HFFc6 (cell line): ENCODE results near the gene RAB11FIP3. TPM values are rescaled to one million over a fixed set of nuclear protein-coding genes. Genes with fewer than 3 reads are reported as not detected.

Source experiments
- DNase-seq: peaks from one replicate; pipeline ENCODE4 v3.0.0-alpha.2; 2018
- H3K27ac Mint-ChIP-seq: 2 replicates; pipeline ENCODE4 v1.8.0; 2020; ENCODE audit warnings: mild to moderate bottlenecking, mixed read lengths
- H3K27me3 Mint-ChIP-seq: 2 replicates; pipeline ENCODE4 v1.8.0; 2021; ENCODE audit warnings: mild to moderate bottlenecking, moderate library complexity, mixed read lengths; ENCODE audit not compliant: insufficient read depth
- H3K36me3 Mint-ChIP-seq: 2 replicates; pipeline ENCODE4 v1.8.0; 2021; ENCODE audit warnings: low read depth, mixed read lengths
- H3K4me1 Mint-ChIP-seq: 2 replicates; pipeline ENCODE4 v1.8.0; 2020; ENCODE audit warnings: low read depth, mixed read lengths
- H3K4me3 Mint-ChIP-seq: 2 replicates; pipeline ENCODE4 v1.8.0; 2020; ENCODE audit warnings: mild to moderate bottlenecking, moderate library complexity, mixed read lengths
- H3K9me3 Mint-ChIP-seq: 2 replicates; pipeline ENCODE4 v1.8.0; 2020; ENCODE audit warnings: mild to moderate bottlenecking, mixed read lengths
- CTCF ChIP-seq: fragments of 200-600 bp; sonication (generic); IDR thresholded peaks from 2 replicates; pipeline ENCODE4 v1.5.0; 2021; ENCODE audit warnings: antibody characterized with exemption, mild to moderate bottlenecking
- total RNA-seq, 6 experiments: library from RNA; stranded (reverse); fragmentation: NEBNext Ultra II Directional; extraction: Animal tissue kit (Norgen Biotek cat#: 25700); gene quantifications; 2 replicates in 1 of 6; 3 replicates in 5 of 6; pipeline ENCODE4 v1.2.3, GENCODE V29; 2021

RAB11FIP3 gene
- total RNA-seq, 6 experiments from 2014 or later, result 30.3 to 36.9 (median 33.9) TPM

- no peak for DNase-seq
- TF ChIP-seq CTCF, result no peak
- H3K4me3 Mint-ChIP-seq, result no peak overlapping the region
- H3K9me3 Mint-ChIP-seq, result no peaks in the 10 kb centered on the region
- peaks cover 3% of the 10 kb centered on the region for H3K27me3 Mint-ChIP-seq
- H3K27ac Mint-ChIP-seq, result no peak overlapping the region
- H3K4me1 Mint-ChIP-seq, result peaks cover 8% of the 10 kb centered on the region
- H3K36me3 Mint-ChIP-seq, result no peaks in the 10 kb centered on the region
These were observed 139.4 kb downstream of the RAB11FIP3 start for GRCh38 chr16:564690-565418.

GRCh38 chr16:565419-566330 lies 140.2 kb downstream of the RAB11FIP3 start:
- no peak for TF ChIP-seq CTCF
- DNase-seq, result no peak

DNA sequence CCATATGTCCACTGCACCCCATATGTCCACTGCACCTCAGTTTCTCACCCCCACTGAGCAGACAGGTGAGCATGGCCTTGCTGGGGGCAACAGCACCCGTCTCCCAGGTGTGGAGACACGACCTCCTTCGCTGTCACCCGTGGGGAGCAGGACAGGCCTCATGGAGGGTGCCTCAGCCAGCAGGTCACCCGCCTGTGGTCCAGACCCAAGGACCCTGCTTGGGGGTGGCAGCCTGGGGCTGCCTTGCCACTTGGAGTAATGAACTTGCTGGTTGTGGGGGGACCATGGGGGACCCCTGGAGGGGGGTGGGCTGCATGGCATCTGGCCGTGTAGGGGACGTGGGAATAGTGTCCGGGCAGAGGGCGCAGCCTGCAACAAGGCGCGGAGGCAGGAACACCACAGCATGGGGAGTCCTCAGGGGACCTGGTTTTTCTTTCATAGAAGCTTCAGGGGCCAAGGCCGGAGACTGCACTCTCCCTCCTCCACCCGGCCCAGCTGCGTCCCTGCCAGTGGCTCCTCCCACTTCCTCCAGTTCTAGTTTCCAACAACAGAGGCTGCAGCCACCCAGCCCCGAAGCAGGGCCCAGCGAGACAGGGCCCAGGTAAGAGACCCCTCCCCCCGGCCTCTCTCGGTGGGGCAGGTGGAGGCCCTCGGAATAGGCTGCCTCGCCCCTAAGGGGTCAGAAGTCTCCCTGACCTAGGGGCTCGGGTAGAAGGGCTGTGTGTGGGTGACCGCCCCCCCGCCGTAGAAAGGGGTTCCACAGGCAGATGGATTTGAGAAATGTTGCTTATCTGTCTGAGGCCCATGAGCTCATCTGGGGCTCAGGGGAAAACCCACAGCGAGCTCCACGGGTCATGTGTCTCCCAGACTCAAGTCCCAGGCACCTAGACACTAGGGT lies 141.3 kb downstream of the RAB11FIP3 start, which contains the start of gene NHLRC4:
NHLRC4 (plus strand) TSS at position 531 of the 898 bp plus-strand sequence. CDS start 1,043 bp downstream, outside the sequence.
- H3K4me3 Mint-ChIP-seq, result no peak within 1 kb of the TSS
- no peaks in the 10 kb centered on the region for H3K9me3 Mint-ChIP-seq
- no peaks in the 10 kb centered on the region for H3K36me3 Mint-ChIP-seq
- H3K4me1 Mint-ChIP-seq, result peaks cover 20% of the 10 kb centered on the region
- peaks cover 8% of the 10 kb centered on the region for H3K27me3 Mint-ChIP-seq
- TF ChIP-seq CTCF, result no peak
- DNase-seq, result no peak
- H3K27ac Mint-ChIP-seq, result no peak within 1 kb of the TSS

More at GRCh38 chr16:565419-566330, 140.2 kb downstream of the RAB11FIP3 start:
- peaks cover 10% of the 10 kb centered on the region for H3K4me1 Mint-ChIP-seq
- H3K9me3 Mint-ChIP-seq, result no peaks in the 10 kb centered on the region
- H3K27me3 Mint-ChIP-seq, result peaks cover 3% of the 10 kb centered on the region
- no peak overlapping the region for H3K4me3 Mint-ChIP-seq
- no peaks in the 10 kb centered on the region for H3K36me3 Mint-ChIP-seq
- H3K27ac Mint-ChIP-seq, result no peak overlapping the region

DNA sequence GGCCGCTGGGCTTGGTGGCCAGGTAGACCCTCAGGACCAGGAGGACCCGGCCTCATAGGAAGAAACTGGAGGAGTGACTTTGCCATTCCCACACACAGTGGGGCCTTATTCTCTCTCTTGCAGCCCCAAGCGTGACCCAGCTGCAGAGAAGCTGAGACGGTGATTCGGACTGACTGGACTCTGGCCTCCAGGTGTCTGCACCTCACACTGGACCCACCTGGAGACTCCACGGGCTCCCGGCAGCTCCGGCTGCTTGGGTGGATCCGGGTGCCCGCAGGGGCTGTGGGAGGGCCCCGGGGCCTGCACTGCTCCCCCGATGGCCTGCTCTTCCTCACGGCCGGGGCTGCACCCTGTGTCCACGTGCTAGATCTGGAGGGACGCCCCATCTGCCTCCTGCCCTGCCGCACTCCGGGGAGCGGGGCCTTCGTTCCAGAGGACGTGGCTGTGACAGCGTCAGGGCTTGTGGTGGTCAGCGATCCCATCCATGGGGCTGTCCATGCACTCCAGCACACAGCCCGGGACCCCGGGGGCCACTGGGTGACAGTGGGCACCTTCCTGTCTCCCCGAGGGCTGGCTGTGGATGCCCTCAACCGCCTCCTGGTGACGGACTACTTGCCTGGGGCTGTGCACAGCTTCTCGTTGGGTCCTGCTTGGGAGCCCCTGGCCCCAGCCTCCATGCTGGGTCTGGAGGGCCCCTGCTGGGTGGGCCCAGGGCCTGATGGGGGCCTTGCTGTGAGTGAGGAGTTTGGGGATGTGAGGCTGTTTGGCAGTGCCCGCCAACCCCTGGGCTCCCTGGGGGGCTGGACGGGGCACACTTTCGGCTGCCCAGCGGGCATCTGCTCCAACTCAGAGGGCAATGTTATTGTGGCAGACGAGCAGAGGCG lies 142.2 kb downstream of the RAB11FIP3 start:
- H3K36me3 Mint-ChIP-seq, result no peaks in the 10 kb centered on the region

More for the DNA sequence above, 142.2 kb downstream of the RAB11FIP3 start:
- Mint-ChIP-seq H3K27ac (no peak overlapping the region), H3K4me3 (no peak overlapping the region), H3K27me3 (peaks cover 5% of the 10 kb centered on the region), H3K4me1 (peaks cover 23% of the 10 kb centered on the region), H3K9me3 (no peaks in the 10 kb centered on the region)
- DNase-seq, result no peak
- TF ChIP-seq CTCF, result no peak
